ENCODE results near the gene TAGAP. TPM values are rescaled to one million over a fixed set of nuclear protein-coding genes. Genes with fewer than 3 reads are reported as not detected.

Gene TAGAP
- total and polyA plus RNA-seq, 2 donors (not counting 3 experiments of a cell fraction or from before 2014, with no cell fraction given) = not detected

DNA sequence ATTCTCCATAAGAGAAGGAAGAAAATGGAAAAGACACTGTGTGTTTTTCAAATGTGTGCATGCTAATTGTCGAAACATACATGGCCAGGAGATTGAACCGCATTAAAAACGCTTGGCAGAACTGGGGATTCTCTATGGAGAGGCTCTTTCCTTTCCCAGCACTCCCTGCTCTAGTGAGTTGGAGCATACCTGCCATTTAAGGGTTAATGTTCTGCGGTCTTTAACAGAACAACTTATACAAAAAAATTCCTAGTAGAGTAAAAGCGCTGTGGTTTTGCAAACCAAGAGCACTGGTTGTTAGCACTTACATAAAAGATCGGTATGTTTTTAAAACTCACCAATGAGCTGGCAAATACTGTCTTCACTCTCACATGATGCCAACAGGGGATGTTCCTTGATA, 1.5 kb downstream of the TAGAP start:
- H3K79me2 ChIP-seq (ENCODE audit: control insufficient read depth, insufficient read depth, low read length) = no peaks in the 10 kb centered on the region
- H3K27ac ChIP-seq (ENCODE audit: insufficient read depth, low read depth, low read length) = no peak overlapping the region
- POLR2A ChIA-PET = no interaction called here
- H4K20me1 ChIP-seq (replicated peaks; ENCODE audit: control insufficient read depth, extremely low read depth, insufficient read depth, low read length) = no peaks in the 10 kb centered on the region
- no peak for DNase-seq (ENCODE audit: low read depth, low spot score)
- no peak overlapping the region for H3K9ac ChIP-seq (replicated peaks; ENCODE audit: extremely low read depth, insufficient read depth, low read length)
- no peaks in the 10 kb centered on the region for H3K4me1 ChIP-seq (ENCODE audit: control insufficient read depth, extremely low read depth, insufficient read depth, low read length)
- no peak overlapping the region for H3K4me2 ChIP-seq (ENCODE audit: insufficient read depth, low read length)
- H3K9me3 ChIP-seq (replicated peaks; ENCODE audit: control insufficient read depth, insufficient read depth, low read length) = no peaks in the 10 kb centered on the region
- H3K27me3 ChIP-seq (ENCODE audit: control insufficient read depth in 2 of 2, insufficient read depth in 2 of 2, low read length in 2 of 2) = peaks cover 6% of the 10 kb centered on the region in 2 experiments
- H3K4me3 ChIP-seq (replicated peaks in 1 of 3; ENCODE audit: insufficient read depth in 1 of 3, low read depth in 1 of 3, low read length in 3 of 3) = no peak overlapping the region
- TF ChIP-seq EZH2 (IDR thresholded peaks at IDR 0.05; ENCODE audit: borderline replicate concordance, low read depth, low read length, severe bottlenecking) (no peak), GATA2 (IDR thresholded peaks at IDR 0.05; ENCODE audit: insufficient read depth, insufficient read length, low read depth, low read length) (no peak), FOS (IDR thresholded peaks at IDR 0.05; ENCODE audit: borderline replicate concordance, insufficient read depth, low read length) (no peak), MYC (IDR thresholded peaks at IDR 0.05; ENCODE audit: low read depth, low read length) (no peak), POLR2A (IDR thresholded peaks at IDR 0.05; ENCODE audit: low read depth, low read length) (no peak), POLR2AphosphoS5 (IDR thresholded peaks at IDR 0.05; ENCODE audit: insufficient read depth, low read depth, low read length) (no peak), JUN (IDR thresholded peaks at IDR 0.05; ENCODE audit: borderline replicate concordance, insufficient read depth, insufficient read length, low read depth) (no peak)
- TF ChIP-seq, protein P1, sequence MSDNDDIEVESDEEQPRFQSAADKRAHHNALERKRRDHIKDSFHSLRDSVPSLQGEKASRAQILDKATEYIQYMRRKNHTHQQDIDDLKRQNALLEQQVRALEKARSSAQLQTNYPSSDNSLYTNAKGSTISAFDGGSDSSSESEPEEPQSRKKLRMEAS (IDR thresholded peaks at IDR 0.05; ENCODE audit: insufficient read depth, insufficient read length) = no peak
- TF ChIP-seq, protein P2, sequence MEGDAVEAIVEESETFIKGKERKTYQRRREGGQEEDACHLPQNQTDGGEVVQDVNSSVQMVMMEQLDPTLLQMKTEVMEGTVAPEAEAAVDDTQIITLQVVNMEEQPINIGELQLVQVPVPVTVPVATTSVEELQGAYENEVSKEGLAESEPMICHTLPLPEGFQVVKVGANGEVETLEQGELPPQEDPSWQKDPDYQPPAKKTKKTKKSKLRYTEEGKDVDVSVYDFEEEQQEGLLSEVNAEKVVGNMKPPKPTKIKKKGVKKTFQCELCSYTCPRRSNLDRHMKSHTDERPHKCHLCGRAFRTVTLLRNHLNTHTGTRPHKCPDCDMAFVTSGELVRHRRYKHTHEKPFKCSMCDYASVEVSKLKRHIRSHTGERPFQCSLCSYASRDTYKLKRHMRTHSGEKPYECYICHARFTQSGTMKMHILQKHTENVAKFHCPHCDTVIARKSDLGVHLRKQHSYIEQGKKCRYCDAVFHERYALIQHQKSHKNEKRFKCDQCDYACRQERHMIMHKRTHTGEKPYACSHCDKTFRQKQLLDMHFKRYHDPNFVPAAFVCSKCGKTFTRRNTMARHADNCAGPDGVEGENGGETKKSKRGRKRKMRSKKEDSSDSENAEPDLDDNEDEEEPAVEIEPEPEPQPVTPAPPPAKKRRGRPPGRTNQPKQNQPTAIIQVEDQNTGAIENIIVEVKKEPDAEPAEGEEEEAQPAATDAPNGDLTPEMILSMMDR (IDR thresholded peaks at IDR 0.05; ENCODE audit: extremely low read depth in 1 of 2, insufficient read depth in 1 of 2, low read depth in 1 of 2, low read length in 2 of 2) = no peak
- no TSS peak for BruUV-seq (replicated peaks)
- dilution Hi-C loops (cut with MboI; ENCODE audit: extremely low pct_ligation_motif_present, low sequenced_read_pairs) = no loop called here
- intact Hi-C loops (cut with micrococcal nuclease) = no loop called here
- no peak for FAIRE-seq
- CTCF ChIA-PET = interaction anchor here (0.6 to 3.8 kb wide), 22 partner anchors 8 to 638 kb away, joined by 3 to 42 read pairs (median 6); no protein-coding TSS in a partner anchor
- H3K9me1 ChIP-seq (replicated peaks; ENCODE audit: control insufficient read depth, extremely low read depth, insufficient read depth, low read length) = no peaks in the 10 kb centered on the region
- no peaks in the 10 kb centered on the region for H3K36me3 ChIP-seq (ENCODE audit: control insufficient read depth in 2 of 2, extremely low read depth in 1 of 2, insufficient read depth in 2 of 2, low read length in 2 of 2)
- no peak overlapping the region for H2AFZ ChIP-seq (ENCODE audit: low read depth, low read length)
